Measurements from ENCODE around the gene ABAT.
"Not testable (repeated sequence)": the region's sequence is repeated elsewhere in the genome, so short reads cannot be mapped to it uniquely, and the experiment has no call there.

Gene ABAT

DNA sequence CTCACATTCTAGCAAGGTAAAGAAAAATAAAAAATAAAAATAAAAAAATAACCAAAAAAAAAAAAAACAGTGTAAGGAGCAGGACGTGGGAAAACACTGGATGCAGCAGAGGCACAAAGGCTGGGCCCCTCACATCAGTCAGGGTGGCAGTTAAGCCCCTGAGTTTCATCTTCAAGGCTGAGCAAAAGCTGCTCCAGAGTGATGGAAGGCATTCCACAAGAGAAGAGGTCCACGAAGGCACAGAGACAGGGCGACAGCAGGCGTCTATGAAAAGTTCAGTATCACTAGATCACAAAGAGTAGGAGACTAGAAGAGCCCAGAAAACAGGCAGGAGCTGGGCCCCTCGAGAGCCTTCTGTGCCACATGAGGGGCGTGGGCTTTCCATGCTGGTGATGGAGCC is 111.0 kb downstream of the ABAT start:
- DNase-seq (ENCODE audit: low read depth, low spot score): no peak

- not testable (repeated sequence) for DNase-seq (ENCODE audit: low read depth, low spot score)
Observed at GRCh38 chr16:8786316-8786715, 111.9 kb downstream of the ABAT start.

DNA sequence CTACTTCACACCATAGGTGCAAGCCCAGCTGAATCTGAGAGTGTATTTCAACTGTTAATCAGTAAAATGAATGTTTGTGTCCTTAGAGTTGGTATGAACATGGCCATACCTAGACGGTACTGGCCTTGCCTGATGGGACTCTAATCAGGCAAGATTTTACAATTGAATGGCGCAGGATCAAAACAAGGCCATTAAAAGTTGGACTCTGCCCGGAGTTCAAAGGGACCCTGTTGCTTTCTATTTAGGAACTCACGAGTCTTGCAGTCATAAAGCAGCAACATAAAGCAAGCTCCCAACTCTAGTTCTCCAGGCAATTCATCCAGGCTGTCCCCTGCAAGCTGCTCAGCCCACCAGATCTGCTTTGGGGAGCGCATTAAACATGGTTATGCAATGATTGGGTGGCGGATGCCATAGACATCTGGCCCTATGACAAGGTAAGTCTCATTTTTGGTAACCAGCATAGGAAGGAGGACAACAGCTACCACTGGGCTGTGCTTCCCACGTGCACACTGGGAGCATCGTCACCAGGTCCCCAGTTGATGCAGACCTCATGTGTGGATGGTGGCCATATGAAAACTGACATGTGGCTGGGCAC is 114.3 kb downstream of the ABAT start:
- no peak for DNase-seq (ENCODE audit: low read depth, low spot score)

DNA sequence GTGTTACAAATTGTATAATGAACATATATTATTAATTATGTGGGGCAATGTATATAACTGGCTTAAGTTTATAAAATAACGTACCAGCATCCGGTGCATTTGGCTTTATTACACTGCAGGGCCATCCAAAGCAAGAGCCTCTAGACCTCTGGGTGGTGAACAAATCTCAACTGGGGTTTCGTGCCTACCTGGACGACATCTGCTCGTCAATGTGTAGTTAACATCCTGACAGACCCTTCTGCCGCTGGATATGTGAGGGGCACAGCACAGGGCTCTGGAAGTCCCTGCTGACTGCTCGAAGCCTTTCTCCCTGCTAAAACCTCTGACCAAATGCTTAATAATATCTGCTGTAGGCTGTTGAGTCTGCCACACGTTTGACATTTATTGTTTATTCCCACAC is 120.7 kb downstream of the ABAT start:
- DNase-seq (ENCODE audit: low read depth, low spot score): no peak

DNA sequence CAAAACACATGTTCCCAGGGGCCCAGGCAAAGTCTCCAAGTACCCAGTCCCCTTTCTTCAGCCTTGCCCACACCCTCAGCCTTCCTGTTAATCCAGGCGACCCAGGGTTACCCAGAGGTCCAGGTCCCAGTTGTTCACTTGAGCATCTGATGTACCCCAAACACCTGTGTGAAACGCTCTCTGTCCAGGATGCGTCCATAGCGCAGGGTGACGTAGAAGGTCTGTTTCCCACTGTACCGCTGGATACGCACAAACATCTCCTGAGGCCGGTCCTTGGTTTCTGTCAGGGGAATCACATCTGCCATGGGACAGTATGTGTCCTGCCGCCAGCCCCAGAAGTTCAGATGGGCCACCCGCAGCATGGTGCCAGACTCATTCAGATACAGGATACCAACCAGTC is 121.4 kb downstream of the ABAT start:
- DNase-seq (ENCODE audit: low read depth, low spot score): no peak

DNA sequence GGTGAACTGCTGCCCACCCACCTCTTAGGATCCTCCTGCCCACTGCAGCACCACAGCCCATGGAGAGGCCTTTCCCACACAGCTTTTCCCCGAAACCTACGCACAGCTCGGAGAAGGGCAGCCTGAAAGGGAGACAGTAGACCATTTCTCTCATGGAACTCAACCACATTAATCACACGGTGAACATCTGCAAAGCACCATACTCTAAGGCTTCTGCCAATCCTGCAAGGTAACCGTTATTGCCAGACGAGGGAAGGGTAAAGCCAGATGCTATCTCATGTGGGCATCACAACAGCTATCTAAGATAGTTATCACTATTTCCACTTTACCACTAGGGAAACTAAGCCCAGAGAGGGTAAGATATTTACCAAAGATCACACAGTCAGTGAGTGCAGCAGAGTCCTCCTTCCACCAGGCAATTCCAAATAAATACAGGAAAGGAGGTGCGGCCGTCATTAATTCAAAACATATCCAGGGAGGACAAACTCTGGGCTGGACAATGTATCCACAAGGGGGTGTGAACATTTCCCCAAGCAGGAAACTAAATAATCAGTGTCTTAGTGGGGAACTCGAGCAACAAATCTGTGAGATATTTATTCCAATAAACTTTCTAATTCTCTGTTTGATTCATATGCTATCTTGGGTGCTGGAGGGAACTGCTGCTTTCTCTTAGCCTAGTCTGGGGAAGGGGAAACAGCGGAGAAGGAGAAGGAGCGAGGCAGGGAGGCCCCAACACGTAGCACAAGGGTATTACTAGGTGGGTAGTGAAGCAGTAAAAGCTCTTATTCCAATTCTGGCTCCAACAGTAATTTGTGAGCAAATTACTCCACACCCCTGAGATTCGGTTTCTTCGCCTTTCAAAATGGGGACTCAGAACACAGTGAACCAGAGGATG is 122.3 kb downstream of the ABAT start:
- DNase-seq (ENCODE audit: low read depth, low spot score): no peak

DNA sequence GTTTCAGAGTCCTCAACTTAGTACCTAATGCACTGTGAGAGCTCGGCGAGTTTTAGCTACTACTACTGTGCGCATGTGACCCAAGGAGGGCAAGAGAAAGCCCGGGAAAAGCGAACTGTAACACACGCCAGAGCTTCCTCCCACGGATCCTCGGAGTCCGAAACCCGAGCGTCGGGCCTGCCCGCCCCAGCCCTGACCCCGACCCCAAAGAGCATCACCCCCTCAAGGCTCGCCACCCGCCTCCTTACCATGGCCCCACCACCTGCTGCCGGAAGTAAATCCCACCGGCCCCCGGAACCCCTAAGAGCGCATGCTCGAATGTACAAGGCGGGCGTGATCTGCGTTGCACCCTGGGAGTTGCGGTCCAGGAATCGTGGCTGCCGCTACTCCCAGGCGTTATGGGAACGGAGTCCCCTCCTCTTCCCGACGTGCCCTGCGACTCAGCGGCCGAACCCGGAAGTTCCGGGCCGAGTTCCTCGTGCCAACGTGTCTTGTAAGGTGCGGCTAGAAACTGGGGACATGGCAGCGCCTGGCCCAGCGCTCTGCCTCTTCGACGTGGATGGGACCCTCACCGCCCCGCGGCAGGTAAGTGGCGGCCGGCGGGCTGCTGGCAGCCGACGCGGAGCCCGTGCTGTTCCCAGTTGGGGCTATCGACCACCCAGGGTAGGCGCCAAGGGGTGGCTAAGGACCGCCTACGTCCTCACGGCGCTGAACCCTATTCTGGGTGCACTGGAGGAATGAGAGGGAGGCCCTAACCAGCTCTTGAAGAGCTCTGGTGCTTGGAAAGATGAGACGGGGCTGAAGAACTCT is 123.2 kb downstream of the ABAT start, which contains the start of the genes PMM2 and TMEM186:
PMM2 (plus strand) TSS at position 476 of the 810 bp plus-strand sequence; CDS start at position 520, 44 bp downstream.
TMEM186 (minus strand) TSS at position 276 of the 810 bp plus-strand sequence; CDS start at position 251, 25 bp downstream.
- DNase-seq (ENCODE audit: low read depth, low spot score): peak; percentile 90

DNA sequence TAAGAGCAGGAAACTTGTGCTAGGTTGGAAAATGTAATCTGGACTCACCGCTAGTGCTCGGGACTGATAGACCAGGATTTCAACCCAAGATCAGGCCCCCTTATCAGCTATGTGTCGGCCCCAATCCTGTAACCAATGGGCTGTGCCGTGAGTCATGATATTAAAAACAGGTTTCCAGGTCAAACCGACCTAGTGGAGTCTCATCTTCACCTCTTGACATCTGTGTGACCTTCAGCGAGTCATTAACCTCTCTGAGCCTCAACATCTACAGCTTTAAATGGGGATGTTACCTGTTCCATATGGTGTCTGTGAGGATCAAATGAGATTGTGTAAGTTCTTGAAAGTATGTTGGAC is 123.7 kb downstream of the ABAT start:
- no peak for DNase-seq (ENCODE audit: low read depth, low spot score)

GRCh38 chr16:8798535-8799157 is 124.2 kb downstream of the ABAT start:
- no peak for DNase-seq (ENCODE audit: low read depth, low spot score)

GRCh38 chr16:8801701-8802100 is 127.3 kb downstream of the ABAT start:
- no peak for DNase-seq (ENCODE audit: low read depth, low spot score)

DNA sequence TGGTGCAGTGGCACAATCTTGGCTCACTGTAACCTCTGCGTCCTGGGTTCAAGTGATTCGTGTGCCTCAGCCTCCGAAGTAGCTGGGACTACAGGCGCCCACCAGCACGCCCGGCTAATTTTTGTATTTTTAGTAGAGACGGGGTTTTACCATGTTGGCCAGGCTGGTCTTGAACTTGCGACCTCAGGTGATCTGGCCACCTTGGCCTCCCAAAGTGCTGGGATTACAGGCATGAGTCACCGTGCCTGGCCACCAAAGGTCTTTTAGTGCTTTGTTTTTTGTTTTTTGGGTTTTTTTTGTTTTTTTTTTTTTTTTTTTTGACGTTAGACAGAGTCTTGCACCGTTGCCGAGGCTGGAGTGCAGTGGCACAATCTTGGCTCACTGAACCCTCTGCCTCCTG is 129.3 kb downstream of the ABAT start:
- DNase-seq (ENCODE audit: low read depth, low spot score): not testable (repeated sequence)

DNA sequence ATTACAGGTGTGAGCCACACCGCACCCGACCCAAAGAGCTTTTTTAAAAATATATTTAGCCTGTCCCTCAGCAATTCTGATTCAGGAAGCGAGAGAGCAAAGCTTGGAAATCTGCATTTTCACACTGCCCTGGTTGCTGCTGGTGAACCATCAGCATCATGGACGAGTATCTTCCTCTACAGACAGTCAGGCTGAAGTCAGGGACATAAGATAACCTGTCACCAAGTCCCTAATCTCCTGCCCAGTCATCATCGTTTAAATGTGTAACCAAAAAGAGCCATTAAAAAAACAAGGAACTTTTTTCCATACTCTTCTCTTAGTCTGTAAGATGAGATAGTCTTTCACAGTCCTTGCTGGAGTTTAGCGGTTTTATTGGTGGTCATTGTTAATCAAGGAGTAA is 129.9 kb downstream of the ABAT start:
- DNase-seq (ENCODE audit: low read depth, low spot score): no peak

DNA sequence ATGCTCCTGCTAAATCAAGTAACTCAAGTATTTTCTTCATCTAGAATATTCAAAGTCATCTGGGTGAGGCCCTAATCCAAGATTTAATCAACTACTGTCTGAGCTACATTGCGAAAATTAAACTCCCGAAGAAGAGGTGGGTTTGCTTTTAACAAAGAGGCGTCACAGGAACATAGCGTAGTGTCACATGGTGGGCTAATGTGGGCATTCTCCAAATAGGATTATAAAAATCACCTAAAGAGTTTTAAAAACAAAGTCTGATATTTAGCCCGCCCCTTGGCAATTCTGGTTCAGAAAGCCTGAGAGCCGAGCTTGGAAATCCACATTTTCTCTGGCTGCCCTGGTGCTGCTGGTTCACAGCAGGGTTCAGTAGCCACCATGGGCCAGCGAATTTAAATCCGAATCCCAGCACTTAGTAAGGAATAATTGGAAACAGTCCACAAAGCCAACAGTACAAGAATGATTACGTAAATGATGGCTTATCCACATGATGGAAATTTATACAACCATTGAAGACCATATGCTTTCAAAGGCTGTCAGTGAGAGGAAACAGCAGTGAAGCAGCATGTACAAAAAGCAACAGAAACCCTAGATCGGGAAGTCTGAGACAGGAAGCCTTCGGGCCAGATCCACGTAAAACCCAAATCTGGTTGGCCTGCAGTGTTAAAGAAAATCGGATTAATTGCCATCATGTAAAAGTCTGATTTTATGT is 132.0 kb downstream of the ABAT start:
- no peak for DNase-seq (ENCODE audit: low read depth, low spot score)

DNA sequence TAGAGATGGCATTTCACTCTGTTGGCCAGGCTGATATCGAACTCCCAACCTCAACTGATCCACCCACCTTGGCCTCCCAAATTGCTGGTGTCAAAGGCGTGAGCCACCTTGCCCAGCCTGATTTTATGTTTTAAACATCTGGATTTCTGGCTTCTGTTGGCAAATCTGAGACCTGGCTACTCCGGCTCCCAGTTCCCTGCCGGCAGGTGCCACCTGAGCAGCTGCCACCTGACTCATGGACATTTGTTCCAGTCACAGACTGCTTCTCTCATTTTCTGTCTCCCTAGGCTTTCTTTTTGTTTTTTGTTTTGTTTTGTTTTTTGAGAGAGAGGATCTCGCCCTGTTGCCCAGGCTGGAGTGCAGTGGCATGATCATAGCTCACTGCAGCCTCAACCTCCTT is 132.8 kb downstream of the ABAT start:
- no peak for DNase-seq (ENCODE audit: low read depth, low spot score)

DNA sequence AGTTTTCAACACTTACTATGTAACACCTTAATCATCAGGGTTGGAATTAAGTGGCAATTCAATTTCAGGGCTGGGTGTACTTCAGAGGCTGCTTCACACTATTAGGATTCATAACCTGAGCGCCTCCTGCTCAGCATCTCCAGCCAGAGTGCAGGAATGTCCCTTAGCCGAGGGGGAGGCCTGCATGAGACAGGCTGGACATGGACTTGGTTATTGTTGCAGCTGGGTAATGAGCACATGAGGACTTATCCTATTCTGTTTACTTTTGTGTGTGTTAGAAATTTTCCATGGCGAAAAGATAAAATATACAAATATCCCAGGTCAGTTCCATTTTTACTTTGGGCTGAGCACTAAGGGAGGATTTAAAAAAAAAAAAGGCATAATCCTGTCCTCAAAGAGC is 133.6 kb downstream of the ABAT start:
- DNase-seq (ENCODE audit: low read depth, low spot score): no peak

GRCh38 chr16:8808613-8809353 is 134.4 kb downstream of the ABAT start:
- DNase-seq (ENCODE audit: low read depth, low spot score): no peak

DNA sequence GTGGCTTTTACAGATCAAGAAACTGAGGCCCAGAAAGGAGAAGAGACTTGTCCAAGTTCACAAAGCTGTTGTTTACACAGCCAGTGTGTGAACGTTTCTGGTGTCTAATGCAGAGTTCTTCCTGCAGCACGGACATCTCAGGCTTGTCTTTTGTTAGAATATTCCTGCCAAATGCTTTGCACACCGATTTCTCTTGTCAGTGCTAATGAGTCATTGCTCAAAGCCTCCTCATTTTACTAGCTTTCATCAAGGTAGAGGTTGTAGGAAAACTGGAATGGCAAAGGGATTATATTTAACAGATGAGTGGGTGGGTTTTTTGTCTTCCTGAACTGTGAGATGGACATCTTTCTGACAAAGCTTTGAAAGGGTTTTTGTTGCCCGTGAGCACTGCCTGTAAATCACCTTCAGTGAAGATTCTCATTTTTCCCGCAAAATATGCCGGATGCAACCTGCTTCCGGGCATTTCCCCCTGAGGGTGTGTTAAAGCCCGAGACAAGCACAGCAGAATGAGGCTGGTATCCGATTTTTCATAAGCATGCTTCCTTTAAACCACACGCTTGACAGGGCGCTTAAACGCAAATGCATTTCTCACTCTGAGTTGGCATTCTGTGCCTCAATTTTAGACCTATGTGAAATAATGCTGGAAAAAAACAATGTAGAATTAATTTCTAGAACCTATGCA is 137.9 kb downstream of the ABAT start:
- DNase-seq (ENCODE audit: low read depth, low spot score): no peak

GRCh38 chr16:8814095-8814806 is 139.8 kb downstream of the ABAT start:
- no peak for DNase-seq (ENCODE audit: low read depth, low spot score)

DNA sequence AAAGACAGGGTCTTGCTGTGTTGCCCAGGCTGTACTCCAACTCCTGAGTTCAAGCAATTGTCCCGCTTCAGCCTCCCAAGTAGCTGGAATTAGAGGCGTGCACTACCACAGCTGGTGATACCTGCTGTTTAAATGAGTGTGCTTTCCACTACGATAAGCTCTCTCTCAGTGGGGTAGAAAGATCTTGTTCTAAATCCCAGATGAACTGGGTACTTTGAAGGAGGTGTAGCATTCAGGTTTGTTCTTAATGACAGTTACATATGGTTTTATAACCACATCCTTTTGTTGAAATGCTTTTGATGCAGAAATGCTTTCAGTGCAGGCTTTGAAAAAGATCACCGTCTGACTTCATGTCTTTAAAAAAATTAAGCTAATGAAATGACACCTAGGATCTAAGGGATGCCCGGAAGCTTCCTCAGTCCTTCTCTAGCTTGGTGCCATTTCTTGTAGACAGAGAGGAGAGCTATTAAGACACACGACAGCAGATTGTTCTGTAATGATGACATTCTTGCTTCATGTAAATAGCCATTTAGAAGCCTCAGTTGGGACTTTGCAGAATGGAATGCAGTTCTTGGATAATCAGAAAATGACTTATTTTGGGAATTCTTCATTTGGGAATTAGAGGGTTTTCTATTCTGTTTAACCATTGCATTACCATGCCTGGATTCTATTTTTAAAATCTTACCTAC is 142.7 kb downstream of the ABAT start:
- no peak for DNase-seq (ENCODE audit: low read depth, low spot score)
